ACC112 (cell line): ENCODE results near the gene CMPK1.

Experiments used
- H2AFZ ChIP-seq: fragments of 200-600 bp; sonication (generic); one replicate; pipeline ENCODE4 v1.6.0; 2017; ENCODE audit warnings: antibody characterized with exemption, low read length; ENCODE audit not compliant: unreplicated experiment
- H3K27ac ChIP-seq: fragments of 200-600 bp; sonication (generic); 2 replicates; pipeline ENCODE4 v1.5.1; 2014; ENCODE audit warnings: low read depth, mild to moderate bottlenecking, antibody characterized with exemption, low read length, moderate library complexity
- H3K27me3 ChIP-seq: fragments of 200-600 bp; sonication (generic); 2 replicates; pipeline ENCODE4 v1.6.1; 2014; ENCODE audit warnings: mild to moderate bottlenecking, antibody characterized with exemption, low read length, moderate library complexity, mixed read lengths; ENCODE audit not compliant: insufficient read depth
- H3K36me3 ChIP-seq: fragments of 200-600 bp; sonication (generic); 2 replicates; pipeline ENCODE4 v1.6.1; 2016; ENCODE audit warnings: mild to moderate bottlenecking, antibody characterized with exemption, low read length, moderate library complexity, mixed read lengths; ENCODE audit not compliant: insufficient read depth
- H3K4me1 ChIP-seq: fragments of 200-600 bp; sonication (generic); one replicate; pipeline ENCODE4 v1.6.1; 2016; ENCODE audit warnings: low read length, mixed read lengths; ENCODE audit not compliant: insufficient read depth, unreplicated experiment, control insufficient read depth
- H3K4me3 ChIP-seq: fragments of 200-600 bp; sonication (generic); 2 replicates; pipeline ENCODE4 v1.5.1; 2014; ENCODE audit warnings: mild to moderate bottlenecking, low read depth, low read length
- H3K79me2 ChIP-seq: fragments of 200-600 bp; sonication (generic); one replicate; pipeline ENCODE4 v1.6.0; 2016; ENCODE audit warnings: low read length; ENCODE audit not compliant: control insufficient read depth, unreplicated experiment, insufficient read depth

Gene CMPK1

GRCh38 chr1:47420547-47420946, 87.0 kb downstream of the CMPK1 start:
- no peaks in the 10 kb centered on the region for H3K36me3 ChIP-seq
- no peaks in the 10 kb centered on the region for H3K79me2 ChIP-seq
- no peak overlapping the region for H2AFZ ChIP-seq
- peaks cover 27% of the 10 kb centered on the region for H3K27me3 ChIP-seq
- H3K4me3 ChIP-seq, result no peak overlapping the region
- no peaks in the 10 kb centered on the region for H3K4me1 ChIP-seq
- H3K27ac ChIP-seq, result no peak overlapping the region

DNA sequence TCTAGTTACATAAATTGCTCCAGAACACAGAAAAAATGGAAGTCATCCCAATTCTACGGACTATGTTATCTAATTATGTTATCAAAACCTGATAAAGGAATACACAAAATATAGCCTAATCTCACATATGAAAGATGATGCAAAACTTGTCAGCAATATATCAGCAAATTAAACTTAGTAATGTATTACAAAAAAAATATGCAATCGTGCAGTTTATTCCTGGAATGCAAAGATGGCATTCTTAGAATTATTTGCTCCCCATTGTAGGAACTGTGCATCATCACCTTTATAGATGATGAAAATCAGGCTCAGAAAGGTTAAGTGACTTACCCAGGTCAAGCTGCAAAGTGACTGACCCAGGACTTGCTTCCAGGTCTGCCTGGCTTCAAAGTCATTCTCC, 90.3 kb downstream of the CMPK1 start:
- 0 out of 2 replicates have a peak, but pooled peaks cover 3% of the 10 kb centered on the region for H3K27me3 ChIP-seq
- H3K36me3 ChIP-seq, result no peaks in the 10 kb centered on the region
- no peak overlapping the region for H3K27ac ChIP-seq

GRCh38 chr1:47424336-47424982, 90.9 kb downstream of the CMPK1 start:
- Histone ChIP-seq H3K27me3 (0 out of 2 replicates have a peak, but pooled peaks cover under 1% of the 10 kb centered on the region), H3K4me3 (no peak overlapping the region), H2AFZ (no peak overlapping the region), H3K4me1 (no peaks in the 10 kb centered on the region), H3K36me3 (no peaks in the 10 kb centered on the region), H3K27ac (no peak overlapping the region), H3K79me2 (no peaks in the 10 kb centered on the region)

More for the DNA sequence above, 90.3 kb downstream of the CMPK1 start:
- Histone ChIP-seq H3K4me3 (no peak overlapping the region), H3K4me1 (no peaks in the 10 kb centered on the region), H3K79me2 (no peaks in the 10 kb centered on the region), H2AFZ (no peak overlapping the region)
